ENCODE measurements around the gene TSN.

Gene TSN

DNA sequence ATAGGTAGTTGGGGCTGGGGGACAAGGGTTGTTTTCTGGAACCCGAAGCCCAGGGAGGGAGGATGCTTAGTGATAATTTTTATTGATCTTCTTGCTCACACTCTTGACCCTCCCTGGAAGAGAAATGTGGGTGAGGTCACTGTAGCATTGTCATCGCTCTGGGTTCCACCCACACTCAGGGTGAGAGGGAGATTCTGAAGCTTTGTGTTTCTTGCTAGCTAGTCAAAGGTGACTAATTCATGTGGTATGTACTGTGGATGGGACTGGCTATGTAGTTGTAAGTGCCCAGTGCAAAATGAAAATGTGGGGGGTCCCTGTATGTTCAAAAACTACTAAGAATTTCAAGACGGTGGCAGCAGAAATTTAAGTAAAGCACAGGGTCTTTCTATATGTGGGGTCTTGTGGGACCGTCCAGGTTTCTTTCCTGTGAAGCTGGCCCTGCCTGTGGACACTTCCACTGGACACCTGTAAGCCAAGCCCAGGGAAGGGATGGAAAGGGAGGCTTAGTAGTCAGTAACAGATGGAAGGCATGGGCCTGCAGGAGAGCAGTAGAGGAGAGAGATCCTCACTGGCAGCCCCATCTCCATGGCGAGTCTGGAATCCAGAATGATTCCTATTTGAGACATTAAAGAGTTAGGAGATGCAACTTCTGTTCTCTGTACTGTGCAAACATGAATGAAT is 35.0 kb downstream of the TSN start:
- POLR2A ChIA-PET: no interaction called here
- DNase-seq (ENCODE audit: low read depth, low spot score): peak; percentile 66
- TF ChIP-seq, protein P1, sequence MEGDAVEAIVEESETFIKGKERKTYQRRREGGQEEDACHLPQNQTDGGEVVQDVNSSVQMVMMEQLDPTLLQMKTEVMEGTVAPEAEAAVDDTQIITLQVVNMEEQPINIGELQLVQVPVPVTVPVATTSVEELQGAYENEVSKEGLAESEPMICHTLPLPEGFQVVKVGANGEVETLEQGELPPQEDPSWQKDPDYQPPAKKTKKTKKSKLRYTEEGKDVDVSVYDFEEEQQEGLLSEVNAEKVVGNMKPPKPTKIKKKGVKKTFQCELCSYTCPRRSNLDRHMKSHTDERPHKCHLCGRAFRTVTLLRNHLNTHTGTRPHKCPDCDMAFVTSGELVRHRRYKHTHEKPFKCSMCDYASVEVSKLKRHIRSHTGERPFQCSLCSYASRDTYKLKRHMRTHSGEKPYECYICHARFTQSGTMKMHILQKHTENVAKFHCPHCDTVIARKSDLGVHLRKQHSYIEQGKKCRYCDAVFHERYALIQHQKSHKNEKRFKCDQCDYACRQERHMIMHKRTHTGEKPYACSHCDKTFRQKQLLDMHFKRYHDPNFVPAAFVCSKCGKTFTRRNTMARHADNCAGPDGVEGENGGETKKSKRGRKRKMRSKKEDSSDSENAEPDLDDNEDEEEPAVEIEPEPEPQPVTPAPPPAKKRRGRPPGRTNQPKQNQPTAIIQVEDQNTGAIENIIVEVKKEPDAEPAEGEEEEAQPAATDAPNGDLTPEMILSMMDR (IDR thresholded peaks at IDR 0.05; ENCODE audit: insufficient read depth, low read length, missing control alignments): no peak
- H3K4me3 ChIP-seq (ENCODE audit: low read depth, low read length): no peak overlapping the region
- CTCF ChIA-PET: no interaction called here

DNA sequence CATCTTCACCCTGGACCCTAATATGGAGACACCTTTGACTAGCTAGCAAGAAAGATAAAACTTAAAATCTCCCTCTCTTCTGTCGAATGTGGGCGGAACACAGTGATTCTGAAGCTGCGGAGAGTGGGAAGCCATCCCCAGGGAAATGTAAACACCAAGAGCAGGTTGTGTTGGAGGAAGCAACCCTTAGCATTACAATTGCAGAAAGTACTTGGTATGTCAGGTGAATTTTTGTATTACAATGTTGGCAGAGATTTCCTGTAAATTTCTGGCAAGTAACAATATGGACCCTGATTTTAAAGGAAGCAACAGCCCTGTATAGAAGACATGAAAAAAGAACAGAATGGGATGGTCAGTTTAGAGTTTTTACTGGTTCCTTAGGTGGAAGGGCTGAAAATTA is 35.8 kb downstream of the TSN start:
- no peak overlapping the region for H3K4me3 ChIP-seq (ENCODE audit: low read depth, low read length)
- TF ChIP-seq, protein P1 (IDR thresholded peaks at IDR 0.05; ENCODE audit: insufficient read depth, low read length, missing control alignments): no peak
- CTCF ChIA-PET: no interaction called here
- POLR2A ChIA-PET: no interaction called here
- DNase-seq (ENCODE audit: low read depth, low spot score): no peak

DNA sequence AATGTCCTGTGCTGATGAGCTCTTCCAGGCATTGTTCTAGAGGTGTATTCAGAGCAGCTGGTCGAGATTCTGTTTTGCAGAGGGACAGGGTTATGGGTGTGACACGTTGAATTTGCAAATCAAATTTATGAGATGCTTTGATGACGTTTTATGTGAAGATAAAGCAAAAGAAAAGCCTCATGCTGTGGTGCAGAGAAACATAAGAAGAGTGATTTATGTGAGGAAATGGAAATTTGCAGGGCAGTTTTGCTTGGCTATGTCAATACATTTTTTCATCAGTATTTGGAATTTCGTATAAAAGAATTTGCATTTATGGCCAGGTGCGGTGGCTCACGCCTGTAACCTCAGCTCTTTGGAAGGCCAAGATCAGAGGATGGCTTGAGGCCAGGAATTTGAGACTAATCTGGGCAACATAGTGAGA is 36.4 kb downstream of the TSN start:
- ChIA-PET POLR2A (no interaction called here), CTCF (no interaction called here)
- H3K4me3 ChIP-seq (ENCODE audit: low read depth, low read length): no peak overlapping the region
- TF ChIP-seq, protein P1 (IDR thresholded peaks at IDR 0.05; ENCODE audit: insufficient read depth, low read length, missing control alignments): no peak
- no peak for DNase-seq (ENCODE audit: low read depth, low spot score)

DNA sequence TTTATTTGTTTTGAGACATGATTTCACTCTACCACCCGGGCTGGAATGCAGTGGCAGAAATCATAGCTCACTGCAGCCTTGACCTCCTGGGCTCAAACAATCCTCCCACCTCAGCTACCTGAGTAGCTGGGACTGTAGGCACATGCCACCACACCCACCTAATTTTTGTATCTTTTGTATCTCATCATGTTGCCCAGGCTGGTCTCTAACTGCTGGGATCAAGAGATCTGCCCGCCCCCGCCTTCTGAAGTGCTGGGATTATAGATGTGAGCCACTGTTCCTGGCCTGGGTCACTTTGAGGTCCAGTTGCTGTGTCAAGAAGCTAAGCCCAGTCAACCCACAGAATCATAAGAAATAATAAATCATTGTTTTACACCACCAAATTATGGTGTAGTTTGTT is 38.4 kb downstream of the TSN start:
- POLR2A ChIA-PET: no interaction called here
- DNase-seq (ENCODE audit: low read depth, low spot score): no peak
- TF ChIP-seq, protein P1 (IDR thresholded peaks at IDR 0.05; ENCODE audit: insufficient read depth, low read length, missing control alignments): no peak

DNA sequence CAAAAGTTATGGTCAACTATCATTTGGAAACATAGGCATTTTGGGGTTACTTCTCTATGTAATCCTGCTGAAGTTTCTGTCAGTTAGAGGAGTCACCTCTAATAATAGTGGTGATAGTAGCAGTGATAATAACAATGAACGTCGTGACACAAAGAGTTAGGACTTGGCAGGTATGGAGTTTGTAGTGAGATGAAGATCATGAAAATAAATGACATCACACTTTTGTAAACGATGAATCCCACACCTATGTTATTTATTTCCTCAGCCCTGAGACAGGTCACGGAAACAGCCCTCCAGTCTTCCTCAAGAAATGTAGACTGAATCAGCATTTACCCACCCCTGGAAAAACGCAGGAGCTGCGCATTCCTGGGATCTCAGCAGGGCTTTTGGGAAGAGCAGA is 38.8 kb downstream of the TSN start:
- H3K4me3 ChIP-seq (ENCODE audit: low read depth, low read length): no peak overlapping the region
- CTCF ChIA-PET: interaction anchor here (0.9 kb wide), 1 partner anchor 17 kb away, joined by 3 read pairs; no protein-coding TSS in a partner anchor
- TF ChIP-seq, protein P1 (IDR thresholded peaks at IDR 0.05; ENCODE audit: insufficient read depth, low read length, missing control alignments): no peak
- POLR2A ChIA-PET: no interaction called here
- DNase-seq (ENCODE audit: low read depth, low spot score): no peak

More for the DNA sequence above, 38.4 kb downstream of the TSN start:
- H3K4me3 ChIP-seq (ENCODE audit: low read depth, low read length): no peak overlapping the region
- CTCF ChIA-PET: interaction anchor here (0.9 kb wide), 1 partner anchor 17 kb away, joined by 3 read pairs; no protein-coding TSS in a partner anchor

DNA sequence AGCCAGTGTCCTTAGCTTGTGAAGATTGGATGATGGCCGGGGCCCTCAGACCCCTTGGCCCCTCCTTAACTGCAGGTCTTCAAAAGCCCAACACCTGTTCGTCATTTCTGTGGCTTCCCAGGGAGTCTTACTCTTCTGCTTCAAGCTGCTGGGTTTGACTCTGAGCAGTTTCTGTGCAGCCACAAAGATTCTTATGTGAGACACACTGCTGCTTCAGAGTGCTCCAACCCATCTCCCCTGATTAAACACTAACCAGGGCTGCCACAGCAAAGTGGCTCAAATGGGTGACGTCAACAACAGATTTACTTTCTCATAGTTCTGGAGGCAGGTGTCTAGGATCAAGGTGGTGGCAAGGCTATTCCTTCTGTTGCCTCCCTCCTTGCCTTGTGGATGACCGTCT is 40.8 kb downstream of the TSN start:
- TF ChIP-seq, protein P1 (IDR thresholded peaks at IDR 0.05; ENCODE audit: insufficient read depth, low read length, missing control alignments): no peak
- CTCF ChIA-PET: no interaction called here
- POLR2A ChIA-PET: no interaction called here
- no peak for DNase-seq (ENCODE audit: low read depth, low spot score)
- H3K4me3 ChIP-seq (ENCODE audit: low read depth, low read length): no peak overlapping the region
